HepG2 (cell line): ENCODE results near the gene RNH1.

Source experiments
- RBAK ChIP-seq: sonication (generic); formaldehyde crosslinking; IDR thresholded peaks from 2 replicates; pipeline ENCODE4 v1.5.1; 2020; ENCODE audit warnings: mild to moderate bottlenecking, missing genetic modification reagents
- ZBTB3 ChIP-seq: sonication (generic); formaldehyde crosslinking; IDR thresholded peaks from 2 replicates; pipeline ENCODE4 v1.4.0; 2020; ENCODE audit warnings: low read depth, mild to moderate bottlenecking, moderate library complexity, missing genetic modification reagents, borderline replicate concordance

- TF ChIP-seq ZBTB3 (CRISPR knock-in tag) (no peak), RBAK (no peak)
Observed at GRCh38 chr11:454043-454442, 53.0 kb downstream of the RNH1 start.
